OCI-LY1 (cell line): Measurements from ENCODE around the gene USP14.

Experiments used
- H2AFZ ChIP-seq: fragments of 200-600 bp; sonication (generic), shearing (Covaris generic); 2 replicates; pipeline ENCODE4 v1.6.0; 2014; ENCODE audit warnings: antibody characterized with exemption, mild to moderate bottlenecking, low read length
- H3F3A ChIP-seq: fragments of 200-600 bp; sonication (generic), shearing (Covaris generic); 2 replicates; pipeline ENCODE4 v1.6.0; 2014; ENCODE audit warnings: mild to moderate bottlenecking, antibody characterized with exemption, low read length, moderate library complexity; ENCODE audit not compliant: insufficient read depth
- H3K27ac ChIP-seq: fragments of 200-600 bp; sonication (generic); 2 replicates; pipeline ENCODE4 v1.5.1; 2014; ENCODE audit warnings: low read length, mixed run types, mild to moderate bottlenecking, low read depth; ENCODE audit not compliant: poor library complexity, severe bottlenecking
- H3K27me3 ChIP-seq: fragments of 200-600 bp; sonication (generic); 2 replicates; pipeline ENCODE4 v1.6.0; 2014; ENCODE audit warnings: antibody characterized with exemption, mild to moderate bottlenecking, low read length, moderate library complexity; ENCODE audit not compliant: insufficient read depth
- H3K36me3 ChIP-seq: fragments of 200-600 bp; sonication (generic); 2 replicates; pipeline ENCODE4 v1.6.1; 2014; ENCODE audit warnings: mild to moderate bottlenecking, antibody characterized with exemption, low read length, moderate library complexity, mixed read lengths; ENCODE audit not compliant: insufficient read depth
- H3K4me1 ChIP-seq: fragments of 200-600 bp; sonication (generic); 2 replicates; pipeline ENCODE4 v1.5.1; 2014; ENCODE audit warnings: mild to moderate bottlenecking, low read length, moderate library complexity; ENCODE audit not compliant: insufficient read depth, severe bottlenecking
- H3K4me2 ChIP-seq: fragments of 200-600 bp; sonication (generic), shearing (Covaris generic); 2 replicates; pipeline ENCODE4 v1.6.1; 2014; ENCODE audit warnings: low read length
- H3K4me3 ChIP-seq: fragments of 200-600 bp; sonication (generic); 2 replicates; pipeline ENCODE4 v1.5.1; 2014; ENCODE audit warnings: low read length, low read depth, mild to moderate bottlenecking, mixed read lengths; ENCODE audit not compliant: poor library complexity, severe bottlenecking
- H3K79me2 ChIP-seq: fragments of 200-600 bp; shearing (Covaris generic); 2 replicates; pipeline ENCODE4 v1.6.1; 2016; ENCODE audit warnings: mixed run types, low read length, mixed read lengths; ENCODE audit not compliant: insufficient read depth
- H3K9ac ChIP-seq: fragments of 200-600 bp; sonication (generic), shearing (Covaris generic); 2 replicates; pipeline ENCODE4 v1.6.1; 2014; ENCODE audit warnings: mild to moderate bottlenecking, low read length, mixed read lengths
- H3K9me2 ChIP-seq: fragments of 200-600 bp; sonication (generic), shearing (Covaris generic); 2 replicates; pipeline ENCODE4 v1.6.1; 2014; ENCODE audit warnings: low read depth, mild to moderate bottlenecking, low read length, mixed read lengths
- H3K9me3 ChIP-seq: fragments of 200-600 bp; shearing (Covaris generic); 2 replicates; pipeline ENCODE4 v1.6.1; 2014; ENCODE audit warnings: low read length, mixed read lengths
- H4K20me1 ChIP-seq: fragments of 200-600 bp; sonication (generic), shearing (Covaris generic); 2 replicates; pipeline ENCODE4 v1.6.0; 2016; ENCODE audit warnings: mild to moderate bottlenecking, low read length; ENCODE audit not compliant: insufficient read depth
- CTCF ChIP-seq: fragments of 200-600 bp; sonication (generic), shearing (Covaris generic); IDR thresholded peaks from 2 replicates; pipeline ENCODE4 v1.5.1; 2017; ENCODE audit warnings: mild to moderate bottlenecking, antibody characterized with exemption, low read length, moderate library complexity, mixed read lengths
- EZH2 ChIP-seq: fragments of 200-600 bp; sonication (generic), shearing (Covaris generic); IDR thresholded peaks from 2 replicates; pipeline ENCODE4 v1.8.0; 2017; ENCODE audit warnings: borderline replicate concordance, mixed run types, mild to moderate bottlenecking, antibody characterized with exemption, low read length, moderate library complexity, mixed read lengths

Gene USP14

GRCh38 chr18:148841-149240 is 9.5 kb upstream of the USP14 start:
- no peaks in the 10 kb centered on the region for H3K27me3 ChIP-seq
- no peaks in the 10 kb centered on the region for H3K4me1 ChIP-seq
- no peak overlapping the region for H3K27ac ChIP-seq
- TF ChIP-seq EZH2 (no peak), CTCF (no peak)
- no peaks in the 10 kb centered on the region for H4K20me1 ChIP-seq
- no peaks in the 10 kb centered on the region for H3K9me2 ChIP-seq
- H3K9me3 ChIP-seq = no peaks in the 10 kb centered on the region
- H3K79me2 ChIP-seq = no peaks in the 10 kb centered on the region
- H3F3A ChIP-seq = no peaks in the 10 kb centered on the region
- H3K4me3 ChIP-seq = no peak overlapping the region
- H3K4me2 ChIP-seq = no peak overlapping the region
- no peak overlapping the region for H3K9ac ChIP-seq
- H3K36me3 ChIP-seq = no peaks in the 10 kb centered on the region
- no peak overlapping the region for H2AFZ ChIP-seq

- H3F3A ChIP-seq = no peaks in the 10 kb centered on the region
- no peak overlapping the region for H2AFZ ChIP-seq
- no peaks in the 10 kb centered on the region for H3K36me3 ChIP-seq
- no peak overlapping the region for H3K27ac ChIP-seq
- no peak overlapping the region for H3K4me2 ChIP-seq
- H4K20me1 ChIP-seq = no peaks in the 10 kb centered on the region
- H3K9ac ChIP-seq = no peak overlapping the region
- H3K79me2 ChIP-seq = peaks cover 8% of the 10 kb centered on the region
- no peak overlapping the region for H3K4me3 ChIP-seq
- no peaks in the 10 kb centered on the region for H3K9me2 ChIP-seq
- H3K4me1 ChIP-seq = peaks cover 3% of the 10 kb centered on the region
- no peaks in the 10 kb centered on the region for H3K27me3 ChIP-seq
- no peak for TF ChIP-seq CTCF
- no peak for TF ChIP-seq EZH2
- H3K9me3 ChIP-seq = no peaks in the 10 kb centered on the region
Measured at GRCh38 chr18:154151-154550, 4.2 kb upstream of the USP14 start.

GRCh38 chr18:155688-156087 is 2.7 kb upstream of the USP14 start:
- Histone ChIP-seq H4K20me1 (no peaks in the 10 kb centered on the region), H3K27ac (no peak overlapping the region), H3K4me2 (no peak overlapping the region), H3K4me3 (no peak overlapping the region), H3K36me3 (no peaks in the 10 kb centered on the region; the same call in 1 of the 2 replicates), H3K4me1 (peaks cover 18% of the 10 kb centered on the region), H2AFZ (no peak overlapping the region), H3K9ac (no peak overlapping the region), H3F3A (no peaks in the 10 kb centered on the region), H3K79me2 (peaks cover 23% of the 10 kb centered on the region), H3K27me3 (no peaks in the 10 kb centered on the region), H3K9me2 (no peaks in the 10 kb centered on the region), H3K9me3 (no peaks in the 10 kb centered on the region)
- TF ChIP-seq EZH2 (no peak), CTCF (no peak)
